Osteocyte (in vitro differentiated cells): ENCODE results near the gene WFDC2. TPM values are rescaled to one million over a fixed set of nuclear protein-coding genes. Genes with fewer than 3 reads are reported as not detected.

Experiments
- DNase-seq: peaks from one replicate; pipeline ENCODE4 v3.0.0; 2021; ENCODE audit warnings: mixed read lengths; ENCODE audit not compliant: unreplicated experiment; ENCODE audit errors: extremely low spot score
- H3K27ac Mint-ChIP-seq: one replicate; pipeline ENCODE4 v1.8.0; 2021; ENCODE audit warnings: mild to moderate bottlenecking, mixed read lengths; ENCODE audit not compliant: unreplicated experiment
- H3K27me3 Mint-ChIP-seq: one replicate; pipeline ENCODE4 v1.8.0; 2021; ENCODE audit warnings: mixed read lengths; ENCODE audit not compliant: unreplicated experiment
- H3K36me3 Mint-ChIP-seq: one replicate; pipeline ENCODE4 v1.8.0; 2021; ENCODE audit warnings: mixed read lengths; ENCODE audit not compliant: unreplicated experiment
- H3K4me1 Mint-ChIP-seq: one replicate; pipeline ENCODE4 v1.8.0; 2021; ENCODE audit warnings: mixed read lengths; ENCODE audit not compliant: unreplicated experiment
- H3K4me3 Mint-ChIP-seq: one replicate; pipeline ENCODE4 v1.8.0; 2021; ENCODE audit warnings: mild to moderate bottlenecking, moderate library complexity, mixed read lengths; ENCODE audit not compliant: unreplicated experiment
- H3K9me3 Mint-ChIP-seq: one replicate; pipeline ENCODE4 v1.8.0; 2021; ENCODE audit warnings: mixed read lengths; ENCODE audit not compliant: unreplicated experiment
- CTCF ChIP-seq: fragments of 200-600 bp; sonication (generic); IDR thresholded peaks from 2 replicates; pipeline ENCODE4 v1.5.0; 2021; ENCODE audit warnings: antibody characterized with exemption, mild to moderate bottlenecking, moderate library complexity
- total RNA-seq: library from RNA; stranded (reverse); gene quantifications from 2 replicates; pipeline ENCODE4 v1.2.1, GENCODE V29; 2021

Gene WFDC2
- total RNA-seq, 1 donor from 2014 or later, result not detected

- Mint-ChIP-seq H3K4me3 (no peak overlapping the region), H3K27ac (no peak overlapping the region), H3K36me3 (no peaks in the 10 kb centered on the region), H3K4me1 (no peaks in the 10 kb centered on the region), H3K9me3 (no peaks in the 10 kb centered on the region), H3K27me3 (peaks cover 52% of the 10 kb centered on the region)
- TF ChIP-seq CTCF, result no peak
- DNase-seq, result no peak
Measured at GRCh38 chr20:45462711-45463509, 6.6 kb upstream of the WFDC2 start.

- no peak for TF ChIP-seq CTCF
- Mint-ChIP-seq H3K27me3 (peaks cover 54% of the 10 kb centered on the region), H3K9me3 (no peaks in the 10 kb centered on the region), H3K4me1 (no peaks in the 10 kb centered on the region), H3K36me3 (no peaks in the 10 kb centered on the region), H3K4me3 (no peak overlapping the region), H3K27ac (no peak overlapping the region)
- DNase-seq, result no peak
Measured at GRCh38 chr20:45463709-45464108, 5.8 kb upstream of the WFDC2 start.

GRCh38 chr20:45465491-45466266, 3.9 kb upstream of the WFDC2 start:
- Mint-ChIP-seq H3K27ac (no peak overlapping the region), H3K9me3 (no peaks in the 10 kb centered on the region), H3K4me3 (no peak overlapping the region), H3K27me3 (peaks cover 50% of the 10 kb centered on the region), H3K36me3 (no peaks in the 10 kb centered on the region), H3K4me1 (peaks cover 8% of the 10 kb centered on the region)
- no peak for TF ChIP-seq CTCF
- no peak for DNase-seq

- H3K36me3 Mint-ChIP-seq, result no peaks in the 10 kb centered on the region
Measured at GRCh38 chr20:45467172-45467571, 2.4 kb upstream of the WFDC2 start.

More at GRCh38 chr20:45467172-45467571, 2.4 kb upstream of the WFDC2 start:
- no peak overlapping the region for H3K4me3 Mint-ChIP-seq
- no peak for DNase-seq
- H3K27ac Mint-ChIP-seq, result no peak overlapping the region
- no peaks in the 10 kb centered on the region for H3K9me3 Mint-ChIP-seq
- H3K27me3 Mint-ChIP-seq, result peaks cover 43% of the 10 kb centered on the region
- peaks cover 13% of the 10 kb centered on the region for H3K4me1 Mint-ChIP-seq
- TF ChIP-seq CTCF, result no peak
